WI38 (cell line): ENCODE data around the gene KDM5B.
"Not testable (repeated sequence)": the region's sequence is repeated elsewhere in the genome, so short reads cannot be mapped to it uniquely, and the experiment has no call there.

Source experiments
- H3K4me3 ChIP-seq: 2 replicates; pipeline ENCODE4 v1.5.1; 2011; ENCODE audit warnings: low read depth, mild to moderate bottlenecking, control low read depth, low read length
- CTCF ChIP-seq: IDR thresholded peaks from 2 replicates; pipeline ENCODE4 v1.5.1; 2012; ENCODE audit warnings: low read depth, mild to moderate bottlenecking, control low read depth, low read length

KDM5B gene

GRCh38 chr1:202754293-202754692 lies 53.9 kb downstream of the KDM5B start:
- no peak overlapping the region for H3K4me3 ChIP-seq
- TF ChIP-seq CTCF: no peak

GRCh38 chr1:202752774-202753173 lies 55.4 kb downstream of the KDM5B start:
- TF ChIP-seq CTCF: no peak

GRCh38 chr1:202750761-202751160 lies 57.5 kb downstream of the KDM5B start:
- H3K4me3 ChIP-seq: no peak overlapping the region
- no peak for TF ChIP-seq CTCF

More at GRCh38 chr1:202752774-202753173, 55.4 kb downstream of the KDM5B start:
- no peak overlapping the region for H3K4me3 ChIP-seq

GRCh38 chr1:202750024-202750423 lies 58.2 kb downstream of the KDM5B start:
- TF ChIP-seq CTCF: no peak
- H3K4me3 ChIP-seq: no peak overlapping the region

- no peak overlapping the region for H3K4me3 ChIP-seq
- no peak for TF ChIP-seq CTCF
Measured at GRCh38 chr1:202745323-202745888, 62.8 kb downstream of the KDM5B start.

- not testable (repeated sequence) for H3K4me3 ChIP-seq
Measured at GRCh38 chr1:202744770-202745169, 63.5 kb downstream of the KDM5B start.

GRCh38 chr1:202742496-202742895 lies 65.7 kb downstream of the KDM5B start:
- no peak for TF ChIP-seq CTCF
- H3K4me3 ChIP-seq: no peak overlapping the region

- TF ChIP-seq CTCF: no peak
- H3K4me3 ChIP-seq: no peak overlapping the region
Measured at GRCh38 chr1:202733251-202733650, 75.0 kb downstream of the KDM5B start.
